ENCODE results near the gene SLC16A2. TPM values are rescaled to one million over a fixed set of nuclear protein-coding genes. Genes with fewer than 3 reads are reported as not detected.
A peak's percentile ranks its signal among the peaks of the same experiment; 100 is the strongest.

Gene SLC16A2
- total RNA-seq, 1 donor from 2014 or later: 32.4 TPM

- H3K4me3 Mint-ChIP-seq (ENCODE audit: unreplicated experiment): peak overlapping the region; percentile 83
- H3K4me1 Mint-ChIP-seq (ENCODE audit: unreplicated experiment): peaks cover 5% of the 10 kb centered on the region
- no peaks in the 10 kb centered on the region for H3K9me3 Mint-ChIP-seq (ENCODE audit: unreplicated experiment)
- peak overlapping the region; percentile 86 for H3K27ac Mint-ChIP-seq (ENCODE audit: unreplicated experiment)
- peaks cover 2% of the 10 kb centered on the region for H3K27me3 Mint-ChIP-seq (ENCODE audit: unreplicated experiment)
- peak; percentile 5 for DNase-seq (ENCODE audit: low spot score)
- H3K36me3 Mint-ChIP-seq (ENCODE audit: low read depth, unreplicated experiment): peaks cover 3% of the 10 kb centered on the region
- no peak for TF ChIP-seq CTCF (IDR thresholded peaks at IDR 0.05; ENCODE audit: unreplicated experiment)
These were observed 115.6 kb downstream of the SLC16A2 start for GRCh38 chrX:74536832-74537371.

GRCh38 chrX:74540635-74541249 lies 119.4 kb downstream of the SLC16A2 start:
- peaks cover 2% of the 10 kb centered on the region for H3K27me3 Mint-ChIP-seq (ENCODE audit: unreplicated experiment)
- no peaks in the 10 kb centered on the region for H3K36me3 Mint-ChIP-seq (ENCODE audit: low read depth, unreplicated experiment)
- DNase-seq (ENCODE audit: low spot score): no peak
- no peak overlapping the region for H3K27ac Mint-ChIP-seq (ENCODE audit: unreplicated experiment)
- H3K9me3 Mint-ChIP-seq (ENCODE audit: unreplicated experiment): no peaks in the 10 kb centered on the region
- no peak for TF ChIP-seq CTCF (IDR thresholded peaks at IDR 0.05; ENCODE audit: unreplicated experiment)
- H3K4me1 Mint-ChIP-seq (ENCODE audit: unreplicated experiment): peaks cover 5% of the 10 kb centered on the region
- no peak overlapping the region for H3K4me3 Mint-ChIP-seq (ENCODE audit: unreplicated experiment)

- H3K27me3 Mint-ChIP-seq (ENCODE audit: unreplicated experiment): peaks cover 2% of the 10 kb centered on the region
- no peak for TF ChIP-seq CTCF (IDR thresholded peaks at IDR 0.05; ENCODE audit: unreplicated experiment)
- H3K4me3 Mint-ChIP-seq (ENCODE audit: unreplicated experiment): no peak overlapping the region
- no peaks in the 10 kb centered on the region for H3K36me3 Mint-ChIP-seq (ENCODE audit: low read depth, unreplicated experiment)
- H3K4me1 Mint-ChIP-seq (ENCODE audit: unreplicated experiment): no peaks in the 10 kb centered on the region
- no peak overlapping the region for H3K27ac Mint-ChIP-seq (ENCODE audit: unreplicated experiment)
- H3K9me3 Mint-ChIP-seq (ENCODE audit: unreplicated experiment): no peaks in the 10 kb centered on the region
- DNase-seq (ENCODE audit: low spot score): no peak
These were observed 124.7 kb downstream of the SLC16A2 start for GRCh38 chrX:74545880-74546523.

GRCh38 chrX:74546984-74547383 lies 125.7 kb downstream of the SLC16A2 start:
- Mint-ChIP-seq H3K27ac (ENCODE audit: unreplicated experiment) (no peak overlapping the region), H3K27me3 (ENCODE audit: unreplicated experiment) (no peaks in the 10 kb centered on the region), H3K4me3 (ENCODE audit: unreplicated experiment) (no peak overlapping the region)

More at GRCh38 chrX:74546984-74547383, 125.7 kb downstream of the SLC16A2 start:
- Mint-ChIP-seq H3K9me3 (ENCODE audit: unreplicated experiment) (no peaks in the 10 kb centered on the region), H3K4me1 (ENCODE audit: unreplicated experiment) (no peaks in the 10 kb centered on the region), H3K36me3 (ENCODE audit: low read depth, unreplicated experiment) (no peaks in the 10 kb centered on the region)
- TF ChIP-seq CTCF (IDR thresholded peaks at IDR 0.05; ENCODE audit: unreplicated experiment): no peak
- DNase-seq (ENCODE audit: low spot score): no peak

Data from endothelial cell (in vitro differentiated cells).